Endothelial cell of umbilical vein (primary cell): ENCODE data around the gene ZNF264.
"Not testable (repeated sequence)": the region's sequence is repeated elsewhere in the genome, so short reads cannot be mapped to it uniquely, and the experiment has no call there.

Experiments used
- EZH2 ChIP-seq: IDR thresholded peaks from 2 replicates; pipeline ENCODE4 v1.6.1; 2012; ENCODE audit warnings: borderline replicate concordance, low read depth, mild to moderate bottlenecking, moderate library complexity, low read length, inconsistent platforms; ENCODE audit not compliant: severe bottlenecking
- GATA2 ChIP-seq: IDR thresholded peaks from 2 replicates; pipeline ENCODE4 v1.7.0; 2011; ENCODE audit warnings: low read depth, mild to moderate bottlenecking, moderate library complexity, mixed read lengths, low read length; ENCODE audit not compliant: insufficient read length, insufficient read depth
- JUN ChIP-seq: IDR thresholded peaks from 2 replicates; pipeline ENCODE4 v1.6.1; 2011; ENCODE audit warnings: borderline replicate concordance, low read depth; ENCODE audit not compliant: insufficient read length, insufficient read depth
- MYC ChIP-seq: IDR thresholded peaks from one replicate; pipeline ENCODE4 v1.6.1; 2011; ENCODE audit warnings: mild to moderate bottlenecking, low read depth, low read length
- POLR2A ChIP-seq: IDR thresholded peaks from 2 replicates; pipeline ENCODE4 v1.6.1; 2012; ENCODE audit warnings: low read depth, mild to moderate bottlenecking, control low read depth, low read length
- POLR2AphosphoS5 ChIP-seq: IDR thresholded peaks from 2 replicates; pipeline ENCODE4 v1.6.1; 2012; ENCODE audit warnings: low read depth, mild to moderate bottlenecking, control low read depth, low read length, moderate library complexity; ENCODE audit not compliant: insufficient read depth
- TF ChIP-seq, protein P1 (sequence below), 2 donors: IDR thresholded peaks; 1 replicate in 1 of 2; 2 replicates in 1 of 2; pipeline ENCODE4 v1.5.1; 2011; ENCODE audit warnings: low read length in 2 of 2, mild to moderate bottlenecking in 2 of 2, moderate library complexity in 2 of 2, control low read depth in 1 of 2, inconsistent platforms in 1 of 2, low read depth in 1 of 2; ENCODE audit not compliant: insufficient read depth in 1 of 2; ENCODE audit errors: extremely low read depth in 1 of 2
- TF ChIP-seq, protein P2 (sequence below): IDR thresholded peaks from 2 replicates; pipeline ENCODE4 v1.6.1; 2011; ENCODE audit not compliant: insufficient read depth, insufficient read length

DNA sequence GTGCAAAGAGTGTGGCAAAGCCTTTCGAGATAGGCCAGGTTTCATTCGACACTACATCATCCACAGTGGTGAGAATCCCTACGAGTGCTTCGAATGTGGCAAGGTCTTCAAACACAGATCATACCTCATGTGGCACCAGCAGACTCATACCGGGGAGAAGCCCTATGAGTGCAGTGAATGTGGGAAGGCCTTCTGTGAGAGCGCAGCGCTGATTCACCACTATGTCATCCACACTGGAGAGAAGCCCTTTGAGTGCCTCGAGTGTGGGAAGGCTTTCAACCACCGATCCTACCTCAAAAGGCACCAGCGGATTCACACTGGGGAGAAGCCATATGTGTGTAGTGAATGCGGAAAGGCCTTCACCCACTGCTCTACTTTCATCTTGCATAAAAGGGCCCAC, 62.5 kb downstream of the ZNF264 start:
- TF ChIP-seq, protein P1, sequence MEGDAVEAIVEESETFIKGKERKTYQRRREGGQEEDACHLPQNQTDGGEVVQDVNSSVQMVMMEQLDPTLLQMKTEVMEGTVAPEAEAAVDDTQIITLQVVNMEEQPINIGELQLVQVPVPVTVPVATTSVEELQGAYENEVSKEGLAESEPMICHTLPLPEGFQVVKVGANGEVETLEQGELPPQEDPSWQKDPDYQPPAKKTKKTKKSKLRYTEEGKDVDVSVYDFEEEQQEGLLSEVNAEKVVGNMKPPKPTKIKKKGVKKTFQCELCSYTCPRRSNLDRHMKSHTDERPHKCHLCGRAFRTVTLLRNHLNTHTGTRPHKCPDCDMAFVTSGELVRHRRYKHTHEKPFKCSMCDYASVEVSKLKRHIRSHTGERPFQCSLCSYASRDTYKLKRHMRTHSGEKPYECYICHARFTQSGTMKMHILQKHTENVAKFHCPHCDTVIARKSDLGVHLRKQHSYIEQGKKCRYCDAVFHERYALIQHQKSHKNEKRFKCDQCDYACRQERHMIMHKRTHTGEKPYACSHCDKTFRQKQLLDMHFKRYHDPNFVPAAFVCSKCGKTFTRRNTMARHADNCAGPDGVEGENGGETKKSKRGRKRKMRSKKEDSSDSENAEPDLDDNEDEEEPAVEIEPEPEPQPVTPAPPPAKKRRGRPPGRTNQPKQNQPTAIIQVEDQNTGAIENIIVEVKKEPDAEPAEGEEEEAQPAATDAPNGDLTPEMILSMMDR (IDR thresholded peaks at IDR 0.05; ENCODE audit: extremely low read depth in 1 of 2, insufficient read depth in 1 of 2, low read depth in 1 of 2, low read length in 2 of 2) = not testable (repeated sequence)
- TF ChIP-seq EZH2, POLR2A, POLR2AphosphoS5, MYC, JUN, GATA2: not testable (repeated sequence)
- TF ChIP-seq, protein P2, sequence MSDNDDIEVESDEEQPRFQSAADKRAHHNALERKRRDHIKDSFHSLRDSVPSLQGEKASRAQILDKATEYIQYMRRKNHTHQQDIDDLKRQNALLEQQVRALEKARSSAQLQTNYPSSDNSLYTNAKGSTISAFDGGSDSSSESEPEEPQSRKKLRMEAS = not testable (repeated sequence)
